Keratinocyte (primary cell): Measurements from ENCODE around the gene UMODL1. TPM values are rescaled to one million over a fixed set of nuclear protein-coding genes. Genes with fewer than 3 reads are reported as not detected.

Experiments
- DNase-seq: peaks from one replicate; pipeline ENCODE4 v3.0.0-alpha.2; 2011; ENCODE audit warnings: low read depth, missing footprints, low spot score
- FAIRE-seq: peaks from 2 replicates; lab custom pipeline; 2011; peaks lifted over from hg19 to GRCh38; lab: Jason Lieb, UNC
- H2AFZ ChIP-seq: 2 replicates; pipeline ENCODE4 v1.6.0; 2012; ENCODE audit warnings: low read length, control low read depth, inconsistent platforms; ENCODE audit not compliant: control insufficient read depth
- H3K27ac ChIP-seq: 2 replicates; pipeline ENCODE4 v1.5.1; 2011; ENCODE audit warnings: low read length; ENCODE audit not compliant: control insufficient read depth, insufficient read depth
- H3K27me3 ChIP-seq: 3 replicates; pipeline ENCODE4 v1.6.0; 2011; ENCODE audit warnings: low read length; ENCODE audit not compliant: control insufficient read depth, insufficient read depth; ENCODE audit errors: extremely low read depth
- H3K36me3 ChIP-seq, 2 experiments: 2 replicates in 1 of 2; 3 replicates in 1 of 2; pipeline ENCODE4 v1.5.1; 2011; ENCODE audit warnings: low read length in 2 of 2, mild to moderate bottlenecking in 1 of 2; ENCODE audit not compliant: control insufficient read depth in 2 of 2, insufficient read depth in 2 of 2; ENCODE audit errors: extremely low read depth in 1 of 2
- H3K4me1 ChIP-seq: 3 replicates; pipeline ENCODE4 v1.5.1; 2011; ENCODE audit warnings: low read length; ENCODE audit not compliant: control insufficient read depth, insufficient read depth; ENCODE audit errors: extremely low read depth
- H3K4me2 ChIP-seq: 3 replicates; pipeline ENCODE4 v1.6.0; 2011; ENCODE audit warnings: low read depth, low read length; ENCODE audit not compliant: control insufficient read depth, insufficient read depth; ENCODE audit errors: extremely low read depth
- H3K4me3 ChIP-seq, 3 experiments: fragments of 200-600 bp in 1 of 3; sonication (generic) in 1 of 3; 2 replicates in 2 of 3; 3 replicates in 1 of 3; pipeline ENCODE4 v1.5.1; 2011 to 2016; ENCODE audit warnings: low read length in 3 of 3, mild to moderate bottlenecking in 3 of 3, control low read depth in 2 of 3, inconsistent platforms in 1 of 3, low read depth in 1 of 3, mixed read lengths in 1 of 3, mixed run types in 1 of 3, moderate library complexity in 1 of 3; ENCODE audit not compliant: control insufficient read depth in 2 of 3, insufficient read depth in 2 of 3; ENCODE audit errors: extremely low read depth in 1 of 3
- H3K79me2 ChIP-seq: 2 replicates; pipeline ENCODE4 v1.6.0; 2012; ENCODE audit warnings: low read length; ENCODE audit not compliant: control insufficient read depth, insufficient read depth
- H3K9ac ChIP-seq: 3 replicates; pipeline ENCODE4 v1.6.0; 2011; ENCODE audit warnings: low read length; ENCODE audit not compliant: control insufficient read depth, insufficient read depth; ENCODE audit errors: extremely low read depth
- H3K9me1 ChIP-seq: 3 replicates; pipeline ENCODE4 v1.6.0; 2011; ENCODE audit warnings: low read length; ENCODE audit not compliant: control insufficient read depth, insufficient read depth; ENCODE audit errors: extremely low read depth
- H3K9me3 ChIP-seq: 2 replicates; pipeline ENCODE4 v1.5.1; 2012; ENCODE audit warnings: low read depth, low read length; ENCODE audit not compliant: control insufficient read depth
- H4K20me1 ChIP-seq: 3 replicates; pipeline ENCODE4 v1.6.0; 2011; ENCODE audit warnings: low read length; ENCODE audit not compliant: control insufficient read depth, insufficient read depth; ENCODE audit errors: extremely low read depth
- CTCF ChIP-seq, 3 experiments: IDR thresholded peaks in 1 of 3; conservative IDR thresholded peaks in 1 of 3; optimal IDR thresholded peaks in 1 of 3; 2 replicates in 2 of 3; 3 replicates in 1 of 3; pipeline versions ENCODE3 to v1.5.1; 2011; ENCODE audit warnings: low read length in 3 of 3, mild to moderate bottlenecking in 3 of 3, moderate library complexity in 2 of 3, control low read depth in 1 of 3, inconsistent platforms in 1 of 3; ENCODE audit not compliant: insufficient read depth in 2 of 3; ENCODE audit errors: extremely low read depth in 1 of 3
- EZH2 ChIP-seq: IDR thresholded peaks from one replicate; pipeline ENCODE4 v1.6.1; 2012; ENCODE audit warnings: inconsistent platforms, mild to moderate bottlenecking, low read length, moderate library complexity
- dilution Hi-C: fragments of 300-500 bp; cut with MboI; formaldehyde crosslinking; loops from one replicate; pipeline ENCODE4 v1.7.0; 2020; ENCODE audit warnings: low sequenced_read_pairs; ENCODE audit not compliant: extremely low pct_ligation_motif_present
- polyA plus RNA-seq, 5 experiments: library from polyadenylated mRNA; depleted of rRNA in 3 of 5; stranded (reverse) in 3 of 5; stranded (forward) in 1 of 5; unstranded in 1 of 5; fragments of >200 nt; gene quantifications; 1 replicate in 1 of 5; 2 replicates in 3 of 5; 3 replicates in 1 of 5; pipeline versions ENCODE4 v1.2.1 to v1.2.3, GENCODE V29; 2011 to 2012; ENCODE audit warnings: missing spikeins in 2 of 5, low read depth in 1 of 5, low replicate concordance in 1 of 5

Gene UMODL1
- polyA plus RNA-seq, 1 donor (not counting 4 experiments of a cell fraction or from before 2014, with no cell fraction given): 0.03 TPM

- no peak overlapping the region for H3K4me2 ChIP-seq
- H3K79me2 ChIP-seq: no peaks in the 10 kb centered on the region
- H3K4me1 ChIP-seq: no peaks in the 10 kb centered on the region
- peaks cover 13% of the 10 kb centered on the region for H3K27me3 ChIP-seq
- H3K4me3 ChIP-seq: no peak overlapping the region
- TF ChIP-seq EZH2 (no peak), CTCF (optimal IDR thresholded peaks at IDR 0.05 in 1 of 3, IDR thresholded peaks at IDR 0.05 in 1 of 3, conservative IDR thresholded peaks at IDR 0.05 in 1 of 3; ENCODE audit: extremely low read depth in 1 of 3, insufficient read depth in 2 of 3, low read length in 3 of 3) (no peak)
- no peaks in the 10 kb centered on the region for H4K20me1 ChIP-seq
- FAIRE-seq: no peak
- no peak for DNase-seq
- H3K9me3 ChIP-seq: no peaks in the 10 kb centered on the region
- H2AFZ ChIP-seq: no peak overlapping the region
- H3K36me3 ChIP-seq: no peaks in the 10 kb centered on the region
- no peak overlapping the region for H3K27ac ChIP-seq
- dilution Hi-C loops: no loop called here
- no peak overlapping the region for H3K9ac ChIP-seq
- no peaks in the 10 kb centered on the region for H3K9me1 ChIP-seq
Measured at GRCh38 chr21:42158846-42159245, 87.7 kb downstream of the UMODL1 start.

GRCh38 chr21:42159560-42160110, 88.5 kb downstream of the UMODL1 start:
- dilution Hi-C loops: no loop called here
- H3K4me1 ChIP-seq: no peaks in the 10 kb centered on the region
- no peak overlapping the region for H3K4me2 ChIP-seq
- no peak overlapping the region for H2AFZ ChIP-seq
- H3K79me2 ChIP-seq: no peaks in the 10 kb centered on the region
- H3K36me3 ChIP-seq: no peaks in the 10 kb centered on the region
- no peak for TF ChIP-seq CTCF (optimal IDR thresholded peaks at IDR 0.05 in 1 of 3, IDR thresholded peaks at IDR 0.05 in 1 of 3, conservative IDR thresholded peaks at IDR 0.05 in 1 of 3; ENCODE audit: extremely low read depth in 1 of 3, insufficient read depth in 2 of 3, low read length in 3 of 3)
- TF ChIP-seq EZH2: no peak
- no peak overlapping the region for H3K4me3 ChIP-seq
- no peaks in the 10 kb centered on the region for H4K20me1 ChIP-seq
- FAIRE-seq (no peak), DNase-seq (no peak)
- no peak overlapping the region for H3K27ac ChIP-seq
- H3K9me3 ChIP-seq: no peaks in the 10 kb centered on the region
- H3K9ac ChIP-seq: no peak overlapping the region
- peaks cover 10% of the 10 kb centered on the region for H3K27me3 ChIP-seq
- H3K9me1 ChIP-seq: no peaks in the 10 kb centered on the region
